MCF 10A (cell line): ENCODE data around the gene TMEM201. TPM values are rescaled to one million over a fixed set of nuclear protein-coding genes. Genes with fewer than 3 reads are reported as not detected.

Experiments
- BruUV-seq: library from RNA; stranded (reverse); fragments of 400-500 nt; replicated peaks from 2 replicates; lab custom pipeline; 2021; lab: Mats Ljungman, UMichigan
- CTCF ChIA-PET: fragments of 300-600 bp; sonication (Branson Sonifier 250); formaldehyde crosslinking; extraction: SDS; loops from one replicate; lab custom pipeline; 2021; ENCODE audit warnings: antibody characterized with exemption, inconsistent platforms; lab: Yijun Ruan, JAX
- POLR2A ChIA-PET: fragments of 300-600, 350-650 bp; sonication (Branson Sonifier 250); formaldehyde crosslinking; extraction: SDS; loops from one replicate; lab custom pipeline; 2020; ENCODE audit warnings: antibody characterized with exemption, inconsistent platforms; lab: Yijun Ruan, JAX
- DNase-seq: peaks from one replicate; pipeline ENCODE4 v3.0.0-alpha.2; 2018; ENCODE audit not compliant: unreplicated experiment
- H3K27ac Mint-ChIP-seq: one replicate; pipeline ENCODE4 v1.8.0; 2022; ENCODE audit warnings: mild to moderate bottlenecking, low read depth, mixed read lengths; ENCODE audit not compliant: unreplicated experiment
- H3K27me3 Mint-ChIP-seq: one replicate; pipeline ENCODE4 v1.8.0; 2022; ENCODE audit warnings: mixed read lengths; ENCODE audit not compliant: insufficient read depth, unreplicated experiment
- H3K36me3 Mint-ChIP-seq: one replicate; pipeline ENCODE4 v1.8.0; 2022; ENCODE audit warnings: mild to moderate bottlenecking, moderate library complexity, mixed read lengths; ENCODE audit not compliant: insufficient read depth, unreplicated experiment
- H3K4me1 Mint-ChIP-seq: one replicate; pipeline ENCODE4 v1.8.0; 2022; ENCODE audit warnings: mixed read lengths; ENCODE audit not compliant: insufficient read depth, unreplicated experiment
- H3K4me3 Mint-ChIP-seq: one replicate; pipeline ENCODE4 v1.8.0; 2022; ENCODE audit warnings: mild to moderate bottlenecking, moderate library complexity, mixed read lengths; ENCODE audit not compliant: unreplicated experiment
- H3K9me3 Mint-ChIP-seq: one replicate; pipeline ENCODE4 v1.8.0; 2022; ENCODE audit warnings: mixed read lengths; ENCODE audit not compliant: unreplicated experiment
- CTCF ChIP-seq: fragments of 200-600 bp; IDR thresholded peaks from one replicate; pipeline ENCODE4 v1.8.0; 2022; ENCODE audit warnings: antibody characterized with exemption, mild to moderate bottlenecking; ENCODE audit not compliant: unreplicated experiment
- intact Hi-C: fragments of 100-400 bp; cut with micrococcal nuclease; formaldehyde crosslinking; loops from 2 replicates; pipeline ENCODE4 v1.14.1; 2022
- total RNA-seq: library from RNA; stranded (reverse); gene quantifications from 2 replicates; pipeline ENCODE4 v1.2.3, GENCODE V29; 2022

Gene TMEM201
- total RNA-seq, 1 experiment from 2014 or later, result 11.1 TPM

- H3K9me3 Mint-ChIP-seq, result no peaks in the 10 kb centered on the region
- TF ChIP-seq CTCF, result no peak
- H3K4me1 Mint-ChIP-seq, result no peaks in the 10 kb centered on the region
- CTCF ChIA-PET, result no interaction called here
- BruUV-seq, result no TSS peak
- H3K4me3 Mint-ChIP-seq, result no peak overlapping the region
- no peaks in the 10 kb centered on the region for H3K27me3 Mint-ChIP-seq
- peaks cover 24% of the 10 kb centered on the region for H3K36me3 Mint-ChIP-seq
- intact Hi-C loops, result no loop called here
- H3K27ac Mint-ChIP-seq, result no peak overlapping the region
- DNase-seq, result no peak
- POLR2A ChIA-PET, result no interaction called here
Observed at GRCh38 chr1:9603307-9603706, 14.6 kb downstream of the TMEM201 start.

GRCh38 chr1:9603766-9604753 lies 15.3 kb downstream of the TMEM201 start:
- POLR2A ChIA-PET, result no interaction called here
- H3K4me3 Mint-ChIP-seq, result no peak overlapping the region
- intact Hi-C loops, result no loop called here
- no peak for DNase-seq
- H3K9me3 Mint-ChIP-seq, result no peaks in the 10 kb centered on the region
- H3K4me1 Mint-ChIP-seq, result no peaks in the 10 kb centered on the region
- no peaks in the 10 kb centered on the region for H3K27me3 Mint-ChIP-seq
- peaks cover 18% of the 10 kb centered on the region for H3K36me3 Mint-ChIP-seq
- H3K27ac Mint-ChIP-seq, result no peak overlapping the region
- CTCF ChIA-PET, result interaction anchor here (0.7 kb wide), 1 partner anchor 71 kb away, joined by 3 read pairs; no protein-coding TSS in a partner anchor
- BruUV-seq, result no TSS peak
- no peak for TF ChIP-seq CTCF

GRCh38 chr1:9604836-9605235 lies 16.1 kb downstream of the TMEM201 start:
- ChIA-PET POLR2A (no interaction called here), CTCF (no interaction called here)
- Mint-ChIP-seq H3K27me3 (no peaks in the 10 kb centered on the region), H3K36me3 (peaks cover 17% of the 10 kb centered on the region), H3K4me3 (no peak overlapping the region), H3K9me3 (no peaks in the 10 kb centered on the region), H3K27ac (no peak overlapping the region), H3K4me1 (no peaks in the 10 kb centered on the region)
- TF ChIP-seq CTCF, result no peak
- BruUV-seq, result no TSS peak
- intact Hi-C loops, result no loop called here
- DNase-seq, result no peak

GRCh38 chr1:9605946-9606455 lies 17.3 kb downstream of the TMEM201 start:
- Mint-ChIP-seq H3K4me3 (no peak overlapping the region), H3K4me1 (no peaks in the 10 kb centered on the region), H3K27ac (no peak overlapping the region), H3K9me3 (no peaks in the 10 kb centered on the region), H3K36me3 (peaks cover 15% of the 10 kb centered on the region), H3K27me3 (no peaks in the 10 kb centered on the region)
- TF ChIP-seq CTCF, result no peak
- ChIA-PET CTCF (interaction anchor here (0.7 kb wide), 1 partner anchor 11 kb away, joined by 3 read pairs; no protein-coding TSS in a partner anchor), POLR2A (no interaction called here)
- no TSS peak for BruUV-seq
- intact Hi-C loops, result no loop called here
- DNase-seq, result no peak
